OCI-LY3 (cell line): Measurements from ENCODE around the gene PRR23B.
"Not testable (repeated sequence)": the region's sequence is repeated elsewhere in the genome, so short reads cannot be mapped to it uniquely, and the experiment has no call there.

Experiments used
- H2AFZ ChIP-seq: fragments of 200-600, 300-600 bp; shearing (Covaris generic); 2 replicates; pipeline ENCODE4 v1.6.0; 2014; ENCODE audit warnings: antibody characterized with exemption, low read depth, low read length
- H3K27ac ChIP-seq: fragments of 200-600, 300-600 bp; sonication (generic); 2 replicates; pipeline ENCODE4 v1.5.1; 2014; ENCODE audit warnings: mild to moderate bottlenecking, low read length, moderate library complexity, mixed read lengths
- H3K27me3 ChIP-seq: fragments of 200-600, 300-600 bp; sonication (generic); 2 replicates; pipeline ENCODE4 v1.6.1; 2014; ENCODE audit warnings: low read depth, low read length, mixed read lengths
- H3K36me3 ChIP-seq: fragments of 200-600, 300-600 bp; sonication (generic); replicated peaks from 2 replicates; pipeline ENCODE3; 2014; ENCODE audit warnings: low read depth, low read length, mixed read lengths
- H3K4me1 ChIP-seq: fragments of 300-600, 200-600 bp; sonication (generic); 2 replicates; pipeline ENCODE4 v1.6.1; 2014; ENCODE audit warnings: low read length, mixed read lengths
- H3K4me2 ChIP-seq: fragments of 200-600, 300-600 bp; sonication (generic); 2 replicates; pipeline ENCODE4 v1.6.1; 2014; ENCODE audit warnings: low read length, mixed read lengths
- H3K4me3 ChIP-seq: fragments of 300-600, 200-600 bp; sonication (generic); 2 replicates; pipeline ENCODE4 v1.5.1; 2014; ENCODE audit warnings: antibody characterized with exemption, mild to moderate bottlenecking, low read length, moderate library complexity
- H3K79me2 ChIP-seq: fragments of 300-600, 200-600 bp; shearing (Covaris generic); 2 replicates; pipeline ENCODE4 v1.6.1; 2014; ENCODE audit warnings: mild to moderate bottlenecking, low read length, mixed read lengths
- H3K9ac ChIP-seq: fragments of 300-600, 200-600 bp; shearing (Covaris generic); 2 replicates; pipeline ENCODE4 v1.6.0; 2014; ENCODE audit warnings: mild to moderate bottlenecking, low read length, moderate library complexity
- H3K9me3 ChIP-seq: fragments of 200-600, 300-600 bp; shearing (Covaris generic); 2 replicates; pipeline ENCODE4 v1.6.1; 2014; ENCODE audit warnings: low read length, mixed read lengths; ENCODE audit not compliant: insufficient read depth
- H4K20me1 ChIP-seq: fragments of 200-600, 300-600 bp; sonication (generic); 2 replicates; pipeline ENCODE4 v1.6.1; 2016; ENCODE audit warnings: low read length, mixed read lengths; ENCODE audit not compliant: insufficient read depth
- CTCF ChIP-seq: fragments of 200-600, 300-600 bp; sonication (generic); IDR thresholded peaks from 2 replicates; pipeline ENCODE4 v1.5.1; 2014; ENCODE audit warnings: antibody characterized with exemption, low read length, low read depth
- EZH2phosphoT487 ChIP-seq: fragments of 200-600 bp; shearing (Covaris generic); IDR thresholded peaks from 2 replicates; pipeline ENCODE4 v1.6.1; 2018; ENCODE audit warnings: antibody characterized with exemption, mixed run types, low read depth

PRR23B gene

GRCh38 chr3:139043554-139044365 lies 23.0 kb upstream of the PRR23B start:
- Histone ChIP-seq H4K20me1 (no peaks in the 10 kb centered on the region), H3K4me1 (no peaks in the 10 kb centered on the region), H3K4me2 (no peak overlapping the region), H3K36me3 (no peaks in the 10 kb centered on the region), H3K27me3 (peaks cover 6% of the 10 kb centered on the region; the same call in 1 of the 2 replicates), H3K9ac (no peak overlapping the region), H3K9me3 (no peaks in the 10 kb centered on the region), H3K4me3 (no peak overlapping the region), H2AFZ (no peak overlapping the region), H3K27ac (no peak overlapping the region), H3K79me2 (no peaks in the 10 kb centered on the region)
- TF ChIP-seq EZH2phosphoT487, result no peak
- no peak for TF ChIP-seq CTCF

- no peak overlapping the region for H3K9ac ChIP-seq
- H3K4me1 ChIP-seq, result no peaks in the 10 kb centered on the region
- no peak for TF ChIP-seq EZH2phosphoT487
- TF ChIP-seq CTCF, result no peak
- H3K27ac ChIP-seq, result no peak overlapping the region
- H3K36me3 ChIP-seq, result no peaks in the 10 kb centered on the region
- no peak overlapping the region for H3K4me2 ChIP-seq
- H3K4me3 ChIP-seq, result no peak overlapping the region
- no peaks in the 10 kb centered on the region for H3K79me2 ChIP-seq
- no peaks in the 10 kb centered on the region for H3K9me3 ChIP-seq
- no peak overlapping the region for H2AFZ ChIP-seq
- peaks cover 13% of the 10 kb centered on the region; the same call in 1 of the 2 replicates for H3K27me3 ChIP-seq
- H4K20me1 ChIP-seq, result no peaks in the 10 kb centered on the region
Observed at GRCh38 chr3:139037478-139037877, 16.8 kb upstream of the PRR23B start.

GRCh38 chr3:139032326-139033002 lies 11.7 kb upstream of the PRR23B start:
- H3K36me3 ChIP-seq, result no peaks in the 10 kb centered on the region
- no peak overlapping the region for H2AFZ ChIP-seq
- H3K27ac ChIP-seq, result no peak overlapping the region
- peaks cover 4% of the 10 kb centered on the region; the same call in 1 of the 2 replicates for H3K27me3 ChIP-seq
- H3K4me2 ChIP-seq, result no peak overlapping the region
- no peak overlapping the region for H3K9ac ChIP-seq
- H3K9me3 ChIP-seq, result no peaks in the 10 kb centered on the region
- TF ChIP-seq CTCF, result no peak
- no peak for TF ChIP-seq EZH2phosphoT487
- no peak overlapping the region for H3K4me3 ChIP-seq
- no peaks in the 10 kb centered on the region for H3K79me2 ChIP-seq
- no peaks in the 10 kb centered on the region for H3K4me1 ChIP-seq
- H4K20me1 ChIP-seq, result no peaks in the 10 kb centered on the region

- not testable (repeated sequence) for H4K20me1 ChIP-seq, H3K4me1 ChIP-seq, H3K9ac ChIP-seq, H3K27ac ChIP-seq, H3K79me2 ChIP-seq, H2AFZ ChIP-seq, H3K36me3 ChIP-seq, H3K4me3 ChIP-seq, H3K4me2 ChIP-seq, H3K9me3 ChIP-seq, H3K27me3 ChIP-seq
Observed at GRCh38 chr3:139030576-139030975, 9.8 kb upstream of the PRR23B start.
